ENCODE results near the gene SVOPL. TPM values are rescaled to one million over a fixed set of nuclear protein-coding genes. Genes with fewer than 3 reads are reported as not detected.

The SVOPL gene
- total RNA-seq, 2 donors from 2014 or later: not detected

DNA sequence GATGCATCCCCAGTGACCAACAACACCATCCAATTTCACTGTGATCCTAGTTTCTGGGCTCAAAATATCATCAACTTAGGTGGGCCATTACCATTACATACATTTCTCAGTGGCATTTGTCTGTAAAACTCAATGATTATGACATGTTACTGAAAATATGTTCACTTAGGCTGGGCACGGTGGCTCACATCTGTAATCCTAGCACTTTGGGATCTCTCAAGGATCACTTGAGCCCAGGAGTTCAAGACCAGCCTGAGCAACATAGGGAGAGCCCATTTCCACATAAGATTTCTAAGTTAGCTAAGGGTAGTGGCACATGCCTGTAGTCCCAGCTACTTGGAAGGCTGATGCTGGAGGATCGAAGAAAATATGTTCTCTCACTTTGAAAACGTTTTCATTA, 150.1 kb downstream of the SVOPL start:
- Mint-ChIP-seq H3K4me3 (no peak overlapping the region), H3K27ac (no peak overlapping the region), H3K4me1 (no peaks in the 10 kb centered on the region), H3K36me3 (ENCODE audit: low read depth) (peaks cover 25% of the 10 kb centered on the region), H3K27me3 (no peaks in the 10 kb centered on the region)
- ATAC-seq: no peak
- no peak for DNase-seq
- H3K9me3 ChIP-seq (ENCODE audit: control insufficient read depth, low read length, poor library complexity, severe bottlenecking): peaks cover 6% of the 10 kb centered on the region

- no peak for ATAC-seq
- no peak overlapping the region for H3K27ac Mint-ChIP-seq
- H3K4me3 Mint-ChIP-seq: no peak overlapping the region
Measured at GRCh38 chr7:138550337-138550736, 150.8 kb downstream of the SVOPL start.

GRCh38 chr7:138549082-138549481, 152.1 kb downstream of the SVOPL start:
- H3K9me3 ChIP-seq (ENCODE audit: control insufficient read depth, low read length, poor library complexity, severe bottlenecking): no peaks in the 10 kb centered on the region
- H3K27me3 Mint-ChIP-seq: no peaks in the 10 kb centered on the region
- H3K36me3 Mint-ChIP-seq (ENCODE audit: low read depth): peaks cover 26% of the 10 kb centered on the region
- H3K4me3 Mint-ChIP-seq: no peak overlapping the region
- no peaks in the 10 kb centered on the region for H3K4me1 Mint-ChIP-seq
- H3K27ac Mint-ChIP-seq: no peak overlapping the region
- ATAC-seq: no peak
- no peak for DNase-seq

More at GRCh38 chr7:138550337-138550736, 150.8 kb downstream of the SVOPL start:
- no peaks in the 10 kb centered on the region for H3K27me3 Mint-ChIP-seq
- no peaks in the 10 kb centered on the region for H3K4me1 Mint-ChIP-seq
- peaks cover 28% of the 10 kb centered on the region for H3K36me3 Mint-ChIP-seq (ENCODE audit: low read depth)
- DNase-seq: no peak
- peaks cover 6% of the 10 kb centered on the region for H3K9me3 ChIP-seq (ENCODE audit: control insufficient read depth, low read length, poor library complexity, severe bottlenecking)

DNA sequence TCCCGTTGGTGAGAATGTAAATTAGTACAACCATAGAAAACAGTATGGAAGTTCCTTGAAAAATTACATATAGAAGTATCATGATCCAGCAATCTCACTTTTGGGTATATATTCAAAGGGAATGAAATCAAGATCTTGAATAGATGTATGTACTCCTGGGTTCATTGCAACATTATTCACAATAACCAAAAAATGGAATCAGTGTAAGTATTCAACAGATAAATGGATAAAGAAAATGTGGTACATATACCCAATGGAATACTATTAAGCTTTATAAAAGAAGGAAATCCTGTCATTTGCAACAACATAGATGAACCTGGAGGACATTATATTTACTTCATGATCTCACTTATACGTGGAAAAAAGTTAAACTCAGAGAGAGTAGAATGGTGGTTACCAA, 154.3 kb downstream of the SVOPL start:
- H3K9me3 ChIP-seq (ENCODE audit: control insufficient read depth, low read length, poor library complexity, severe bottlenecking): no peaks in the 10 kb centered on the region
- ATAC-seq: no peak
- H3K27ac Mint-ChIP-seq: no peak overlapping the region
- no peak overlapping the region for H3K4me3 Mint-ChIP-seq
- no peaks in the 10 kb centered on the region for H3K4me1 Mint-ChIP-seq
- H3K36me3 Mint-ChIP-seq (ENCODE audit: low read depth): peaks cover 24% of the 10 kb centered on the region
- no peaks in the 10 kb centered on the region for H3K27me3 Mint-ChIP-seq
- no peak for DNase-seq

DNA sequence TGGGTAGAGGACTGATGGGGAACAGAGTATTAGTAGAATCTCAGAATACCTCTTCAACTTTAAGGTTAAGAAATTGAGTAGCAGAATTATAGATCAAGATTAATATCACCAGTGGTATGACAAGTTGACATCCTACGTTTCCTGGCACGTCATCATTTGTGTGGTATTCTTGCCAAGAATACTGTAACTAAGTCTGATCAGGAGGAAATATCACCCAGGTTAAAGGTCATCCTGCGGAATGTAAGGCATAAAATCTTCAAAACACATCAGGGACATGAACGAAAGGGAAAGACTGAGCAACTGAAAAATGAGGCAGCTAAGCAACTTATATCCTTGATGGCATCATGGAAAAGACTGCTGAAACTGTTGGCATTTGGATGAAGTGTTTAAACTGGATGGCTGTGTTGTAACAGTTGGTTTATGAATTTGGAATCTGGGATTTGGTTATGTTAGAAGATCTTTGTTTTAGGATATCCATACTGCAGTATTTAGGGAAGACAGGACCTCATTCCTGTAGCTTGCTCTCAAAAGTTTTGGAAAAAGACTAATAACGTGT, 155.0 kb downstream of the SVOPL start:
- H3K27me3 Mint-ChIP-seq: no peaks in the 10 kb centered on the region
- no peaks in the 10 kb centered on the region for H3K4me1 Mint-ChIP-seq
- no peak overlapping the region for H3K27ac Mint-ChIP-seq
- H3K9me3 ChIP-seq (ENCODE audit: control insufficient read depth, low read length, poor library complexity, severe bottlenecking): no peaks in the 10 kb centered on the region
- H3K4me3 Mint-ChIP-seq: no peak overlapping the region
- ATAC-seq (no peak), DNase-seq (no peak)
- peaks cover 24% of the 10 kb centered on the region for H3K36me3 Mint-ChIP-seq (ENCODE audit: low read depth)

- Mint-ChIP-seq H3K4me3 (no peak overlapping the region), H3K27me3 (no peaks in the 10 kb centered on the region), H3K27ac (no peak overlapping the region), H3K36me3 (ENCODE audit: low read depth) (peaks cover 21% of the 10 kb centered on the region), H3K4me1 (no peaks in the 10 kb centered on the region)
- DNase-seq (no peak), ATAC-seq (no peak)
- no peaks in the 10 kb centered on the region for H3K9me3 ChIP-seq (ENCODE audit: control insufficient read depth, low read length, poor library complexity, severe bottlenecking)
Measured at GRCh38 chr7:138545123-138545522, 156.0 kb downstream of the SVOPL start.

Other genes starting within 250 kb of the SVOPL start
- gene TRIM24, start 241.1 kb downstream of the SVOPL start, total RNA-seq: 10 to 100 TPM; 14.3 to 16.6 TPM
- gene TMEM213, start 96.6 kb upstream of the SVOPL start, total RNA-seq: not detected
- gene ATP6V0A4, start 96.8 kb upstream of the SVOPL start, total RNA-seq: not detected